Pancreas (tissue), 10 donors: ENCODE measurements around the gene G0S2. TPM values are rescaled to one million over a fixed set of nuclear protein-coding genes. Genes with fewer than 3 reads are reported as not detected.

Experiments used
- ATAC-seq, 4 donors: fragments of 200-7000 bp; cut with Tn5 transposase; one replicate each; pipeline versions ENCODE4 v1.8.0 to v1.9.1; 2020; ENCODE audit warnings: mild to moderate bottlenecking in 4 of 4, moderate library complexity in 4 of 4
- DNase-seq, 6 donors: peaks; one replicate each; pipeline ENCODE4 v3.0.0-alpha.2; 2020
- FAIRE-seq: peaks from 2 replicates; lab custom pipeline; 2012; peaks lifted over from hg19 to GRCh38; lab: Jason Lieb, UNC
- H3K27ac ChIP-seq, 4 donors: fragments of 200-600 bp; sonication (generic); 1 replicate in 3 of 4; 2 replicates in 1 of 4; pipeline versions ENCODE4 v1.5.0 to v1.8.0; 2020
- H3K27me3 ChIP-seq, 4 donors: fragments of 200-600 bp; one replicate each; pipeline ENCODE4 v1.8.0; 2021
- H3K36me3 ChIP-seq, 3 donors: fragments of 200-600 bp; sonication (generic) in 1 of 3; one replicate each; pipeline versions ENCODE4 v1.5.0 to v1.8.0; 2020 to 2021
- H3K4me1 ChIP-seq, 3 donors: fragments of 200-600 bp; one replicate each; pipeline ENCODE4 v1.8.0; 2021
- H3K4me3 ChIP-seq, 4 donors: fragments of 200-600 bp; sonication (generic) in 2 of 4; one replicate each; pipeline versions ENCODE4 v1.5.0 to v1.8.0; 2020 to 2021
- H3K9me3 ChIP-seq, 4 donors: fragments of 200-600 bp; one replicate each; pipeline ENCODE4 v1.8.0; 2021
- CTCF ChIP-seq, 4 donors: fragments of 200-600 bp; sonication (generic) in 3 of 4; IDR thresholded peaks; one replicate each; pipeline versions ENCODE4 v1.5.0 to v1.8.0; 2021; ENCODE audit warnings: antibody characterized with exemption in 4 of 4
- WGBS, 2 donors: extraction: QIAGEN DNeasy Blood & Tissue Kit; methylation state at CpG; one replicate each; pipeline ENCODE4 v1.1.7; 2013; 5-methylcytosine and 5-hydroxymethylcytosine counted together
- intact Hi-C, 3 donors: fragments of 100-400 bp; cut with DNase I; formaldehyde crosslinking; loops; one replicate each; pipeline versions ENCODE4 v1.11.1 to v1.14.2; 2022
- polyA plus RNA-seq, 2 donors: library from polyadenylated mRNA; stranded (reverse); fragments of 200-250 nt; gene quantifications; one replicate each; pipeline ENCODE4 v1.2.3, GENCODE V29; 2013
- total RNA-seq, 6 donors: library from RNA; stranded (reverse); fragmentation: NEBNext Ultra II Directional in 4 of 6; extraction: Animal tissue kit (Norgen Biotek cat#: 25700) in 4 of 6; gene quantifications; one replicate each; pipeline versions ENCODE4 v1.2.1 to v1.2.4, GENCODE V29; 2021 to 2023
- donor health status: healthy with polysubstance abuse.
- donor health status: DM: no; HTN: no; CAD: no; lungs with moderate emphysema.
- donor health status: DM: no; HTN: no; CAD: no.
- donor health status: control.
- donor health status: control.
- donor health status: Bipolar disorder and iron deficiency.
- donor health status: DM: yes; HTN: yes; CAD: no.
- donor health status: DM: no; HTN: no; CAD: no.
- donor health status: DM: no; HTN: no; CAD: no.
- donor health status: DM: yes; HTN: yes; CAD: no.

G0S2 gene
- total and polyA plus RNA-seq, 8 donors: 2.9 to 69.8 (median 15.7) TPM

GRCh38 chr1:209651138-209651587 is 24.0 kb upstream of the G0S2 start:
- TF ChIP-seq CTCF (IDR thresholded peaks at IDR 0.05): no peak
- FAIRE-seq (no peak), ATAC-seq (peak; percentile 27 to 58 (median 38)), DNase-seq (peak; percentile 65 to 82 (median 74))
- Histone ChIP-seq H3K4me3 (no peak overlapping the region), H3K9me3 (no peaks in the 10 kb centered on the region), H3K27me3 (no peaks in the 10 kb centered on the region), H3K36me3 (no peaks in the 10 kb centered on the region), H3K27ac (peak overlapping the region in 2 of 4 donors; percentile 53 to 93), H3K4me1 (peaks cover 50 to 77% (median 59%) of the 10 kb centered on the region in 3 donors)
- WGBS, 2 donors: 55 to 56% methylated on average over 5 of the region's 5 CpGs
- intact Hi-C loops: no loop called here

GRCh38 chr1:209652121-209652735 is 23.0 kb upstream of the G0S2 start, which contains the start of gene LAMB3:
TSS of gene LAMB3 (minus strand) at chr1:209652425. CDS start at chr1:209650944, 1,481 bp downstream.
- peak within 1 kb of the TSS; percentile 83 to 94 (median 88) for H3K27ac ChIP-seq
- no peaks in the 10 kb centered on the region for H3K9me3 ChIP-seq
- H3K4me1 ChIP-seq: peaks cover 48 to 75% (median 52%) of the 10 kb centered on the region in 3 donors
- FAIRE-seq (no peak), DNase-seq (peak in 3 of 6 donors; percentile 50 to 69 (median 59)), ATAC-seq (no peak)
- TF ChIP-seq CTCF (IDR thresholded peaks at IDR 0.05): no peak
- H3K4me3 ChIP-seq: no peak within 1 kb of the TSS
- 58 to 60% methylated on average over 14 of the region's 14 CpGs for WGBS, 2 donors
- intact Hi-C loops: no loop called here
- no peaks in the 10 kb centered on the region for H3K27me3 ChIP-seq
- H3K36me3 ChIP-seq: no peaks in the 10 kb centered on the region

- no peaks in the 10 kb centered on the region for H3K9me3 ChIP-seq
- ATAC-seq (peak; percentile 87 to 94 (median 92)), DNase-seq (peak; percentile 97 to 99 (median 98)), FAIRE-seq (peak; percentile 5)
- H3K27me3 ChIP-seq: no peaks in the 10 kb centered on the region
- no peak for TF ChIP-seq CTCF (IDR thresholded peaks at IDR 0.05)
- peaks cover 48 to 73% (median 50%) of the 10 kb centered on the region in 3 donors for H3K4me1 ChIP-seq
- H3K4me3 ChIP-seq: no peak overlapping the region
- WGBS, 2 donors: 14 to 26% methylated on average over 3 of the region's 3 CpGs
- peak overlapping the region; percentile 83 to 94 (median 88) for H3K27ac ChIP-seq
- intact Hi-C loops: no loop called here
- no peaks in the 10 kb centered on the region for H3K36me3 ChIP-seq
Measured at GRCh38 chr1:209652873-209653401, 22.3 kb upstream of the G0S2 start.

- Histone ChIP-seq H3K4me3 (no peak overlapping the region), H3K27me3 (no peaks in the 10 kb centered on the region), H3K9me3 (no peaks in the 10 kb centered on the region), H3K4me1 (peaks cover 46 to 63% (median 48%) of the 10 kb centered on the region in 3 donors), H3K36me3 (no peaks in the 10 kb centered on the region), H3K27ac (peak overlapping the region; percentile 83 to 94 (median 88))
- FAIRE-seq: no peak
- WGBS, 2 donors: 13 to 18% methylated on average over 7 of the region's 7 CpGs
- no peak for TF ChIP-seq CTCF (IDR thresholded peaks at IDR 0.05)
- intact Hi-C loops: no loop called here
- ATAC-seq: peak; percentile 66 to 79 (median 72)
- DNase-seq: peak in 5 of 6 donors; percentile 56 to 80 (median 63)
Measured at GRCh38 chr1:209653915-209654351, 21.3 kb upstream of the G0S2 start.
